ENCODE results near the gene VASH1. TPM values are rescaled to one million over a fixed set of nuclear protein-coding genes. Genes with fewer than 3 reads are reported as not detected.

Gene VASH1
- total RNA-seq, 2 experiments from 2014 or later, result 7.3 to 9.2 TPM

DNA sequence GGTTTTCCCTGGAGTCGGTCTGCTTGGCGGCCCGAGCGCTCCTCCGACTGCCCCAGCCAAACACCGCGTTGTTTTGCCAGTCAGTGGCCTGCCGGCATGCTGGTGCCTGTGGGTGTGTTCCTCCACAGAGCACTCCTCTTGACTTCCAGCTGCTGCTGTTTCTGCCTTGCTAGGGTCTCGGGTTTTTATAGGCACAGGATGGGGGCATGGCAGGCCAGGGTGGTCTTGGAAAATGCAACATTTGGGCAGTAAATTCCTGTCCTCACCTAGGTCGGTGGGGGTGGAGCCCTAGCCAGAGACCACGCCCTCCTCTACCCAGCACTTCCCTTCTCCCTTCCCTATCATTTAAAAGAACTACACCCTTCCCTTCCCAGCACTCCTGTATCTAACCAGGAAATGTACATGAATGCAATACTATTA, 34.7 kb upstream of the VASH1 start:
- TF ChIP-seq, protein P1, sequence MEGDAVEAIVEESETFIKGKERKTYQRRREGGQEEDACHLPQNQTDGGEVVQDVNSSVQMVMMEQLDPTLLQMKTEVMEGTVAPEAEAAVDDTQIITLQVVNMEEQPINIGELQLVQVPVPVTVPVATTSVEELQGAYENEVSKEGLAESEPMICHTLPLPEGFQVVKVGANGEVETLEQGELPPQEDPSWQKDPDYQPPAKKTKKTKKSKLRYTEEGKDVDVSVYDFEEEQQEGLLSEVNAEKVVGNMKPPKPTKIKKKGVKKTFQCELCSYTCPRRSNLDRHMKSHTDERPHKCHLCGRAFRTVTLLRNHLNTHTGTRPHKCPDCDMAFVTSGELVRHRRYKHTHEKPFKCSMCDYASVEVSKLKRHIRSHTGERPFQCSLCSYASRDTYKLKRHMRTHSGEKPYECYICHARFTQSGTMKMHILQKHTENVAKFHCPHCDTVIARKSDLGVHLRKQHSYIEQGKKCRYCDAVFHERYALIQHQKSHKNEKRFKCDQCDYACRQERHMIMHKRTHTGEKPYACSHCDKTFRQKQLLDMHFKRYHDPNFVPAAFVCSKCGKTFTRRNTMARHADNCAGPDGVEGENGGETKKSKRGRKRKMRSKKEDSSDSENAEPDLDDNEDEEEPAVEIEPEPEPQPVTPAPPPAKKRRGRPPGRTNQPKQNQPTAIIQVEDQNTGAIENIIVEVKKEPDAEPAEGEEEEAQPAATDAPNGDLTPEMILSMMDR (IDR thresholded peaks at IDR 0.05), result no peak
- Histone ChIP-seq H3K9me3 (ENCODE audit: control insufficient read depth in 1 of 2, insufficient read depth in 1 of 2, low read length in 2 of 2) (no peaks in the 10 kb centered on the region), H3K4me3 (ENCODE audit: low read length) (no peak overlapping the region), H3K27ac (ENCODE audit: low read depth in 1 of 2, low read length in 2 of 2) (no peak overlapping the region), H3K27me3 (ENCODE audit: control insufficient read depth in 1 of 2, insufficient read depth in 2 of 2, low read length in 2 of 2) (peaks cover 6 to 8% of the 10 kb centered on the region in 2 experiments), H3K4me1 (ENCODE audit: insufficient read depth, low read length) (no peaks in the 10 kb centered on the region), H3K36me3 (ENCODE audit: insufficient read depth, low read length) (no peaks in the 10 kb centered on the region)
- POLR2A ChIA-PET, result no interaction called here
- DNase-seq (no peak), ATAC-seq (ENCODE audit: poor library complexity) (no peak)
- H3K36me3 Mint-ChIP-seq (ENCODE audit: low read depth), result no peaks in the 10 kb centered on the region
- H3K27me3 Mint-ChIP-seq, result peaks cover 47% of the 10 kb centered on the region
- CTCF ChIA-PET, result no interaction called here
- no peak overlapping the region for H3K4me3 Mint-ChIP-seq
- intact Hi-C loops (cut with DNase I, micrococcal nuclease), result no loop called here
- no peaks in the 10 kb centered on the region for H3K4me1 Mint-ChIP-seq (ENCODE audit: low read depth)
- no peaks in the 10 kb centered on the region for H3K9me3 Mint-ChIP-seq
- no peak overlapping the region for H3K27ac Mint-ChIP-seq

DNA sequence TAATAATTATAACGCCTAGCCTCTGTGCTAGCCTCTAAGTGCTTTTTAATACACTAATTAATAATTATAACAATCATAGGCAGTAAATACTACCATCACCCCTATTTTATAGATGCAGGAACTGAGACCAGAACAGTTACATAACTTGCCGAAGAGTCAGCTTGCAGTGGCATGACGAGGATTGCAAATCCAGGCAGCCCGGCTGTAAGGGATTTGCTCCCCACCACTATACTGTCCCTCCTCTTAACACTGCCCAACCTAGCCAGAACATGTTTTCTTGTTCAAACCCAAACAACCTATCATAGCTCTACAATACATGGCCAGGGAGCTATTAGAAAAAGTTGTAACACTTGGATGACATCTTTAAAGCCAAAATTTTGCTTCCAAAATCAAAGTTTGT, 33.9 kb upstream of the VASH1 start:
- ChIA-PET CTCF (no interaction called here), POLR2A (no interaction called here)
- Histone ChIP-seq H3K4me1 (ENCODE audit: insufficient read depth, low read length) (no peaks in the 10 kb centered on the region), H3K27ac (ENCODE audit: low read depth in 1 of 2, low read length in 2 of 2) (no peak overlapping the region), H3K9me3 (ENCODE audit: control insufficient read depth in 1 of 2, insufficient read depth in 1 of 2, low read length in 2 of 2) (no peaks in the 10 kb centered on the region), H3K36me3 (ENCODE audit: insufficient read depth, low read length) (no peaks in the 10 kb centered on the region), H3K4me3 (ENCODE audit: low read length) (no peak overlapping the region), H3K27me3 (ENCODE audit: control insufficient read depth in 1 of 2, insufficient read depth in 2 of 2, low read length in 2 of 2) (peaks cover 6 to 8% of the 10 kb centered on the region in 2 experiments)
- no peaks in the 10 kb centered on the region for H3K36me3 Mint-ChIP-seq (ENCODE audit: low read depth)
- TF ChIP-seq, protein P1 (IDR thresholded peaks at IDR 0.05), result no peak
- DNase-seq (no peak), ATAC-seq (ENCODE audit: poor library complexity) (no peak)
- H3K9me3 Mint-ChIP-seq, result no peaks in the 10 kb centered on the region
- H3K27me3 Mint-ChIP-seq, result peaks cover 47% of the 10 kb centered on the region
- intact Hi-C loops (cut with DNase I, micrococcal nuclease), result no loop called here
- H3K4me3 Mint-ChIP-seq, result no peak overlapping the region
- H3K27ac Mint-ChIP-seq, result no peak overlapping the region
- no peaks in the 10 kb centered on the region for H3K4me1 Mint-ChIP-seq (ENCODE audit: low read depth)

DNA sequence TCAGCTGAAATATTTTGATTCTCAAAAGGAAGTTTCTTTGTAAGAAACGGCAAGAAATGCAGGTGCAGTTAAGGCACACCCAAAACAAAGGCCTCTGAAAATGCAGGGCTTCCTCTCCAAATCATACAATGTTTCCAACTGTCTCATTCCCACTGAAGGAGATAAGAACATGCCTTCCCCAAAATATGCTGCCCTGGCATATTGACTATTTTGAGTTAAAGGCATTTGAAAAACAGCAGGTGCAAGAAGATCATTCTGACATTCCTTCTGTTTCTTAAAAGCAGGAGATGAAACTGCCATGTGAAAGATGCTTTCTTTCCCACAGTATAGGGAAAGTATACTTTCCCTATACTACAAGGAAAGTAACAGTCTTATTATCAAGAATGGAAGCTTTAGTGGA, 33.4 kb upstream of the VASH1 start:
- Histone ChIP-seq H3K27ac (ENCODE audit: low read depth in 1 of 2, low read length in 2 of 2) (no peak overlapping the region), H3K27me3 (ENCODE audit: control insufficient read depth in 1 of 2, insufficient read depth in 2 of 2, low read length in 2 of 2) (peaks cover 6 to 8% of the 10 kb centered on the region in 2 experiments), H3K4me3 (ENCODE audit: low read length) (no peak overlapping the region), H3K36me3 (ENCODE audit: insufficient read depth, low read length) (no peaks in the 10 kb centered on the region), H3K4me1 (ENCODE audit: insufficient read depth, low read length) (no peaks in the 10 kb centered on the region), H3K9me3 (ENCODE audit: control insufficient read depth in 1 of 2, insufficient read depth in 1 of 2, low read length in 2 of 2) (no peaks in the 10 kb centered on the region)
- peaks cover 48% of the 10 kb centered on the region for H3K27me3 Mint-ChIP-seq
- CTCF ChIA-PET, result no interaction called here
- H3K9me3 Mint-ChIP-seq, result no peaks in the 10 kb centered on the region
- TF ChIP-seq, protein P1 (IDR thresholded peaks at IDR 0.05), result no peak
- H3K4me1 Mint-ChIP-seq (ENCODE audit: low read depth), result no peaks in the 10 kb centered on the region
- no peaks in the 10 kb centered on the region for H3K36me3 Mint-ChIP-seq (ENCODE audit: low read depth)
- intact Hi-C loops (cut with DNase I, micrococcal nuclease), result no loop called here
- no peak overlapping the region for H3K4me3 Mint-ChIP-seq
- DNase-seq, result no peak
- ATAC-seq (ENCODE audit: poor library complexity), result no peak
- H3K27ac Mint-ChIP-seq, result no peak overlapping the region
- POLR2A ChIA-PET, result no interaction called here

Measured in CD4-positive, alpha-beta T cell (primary cell).